NCI-H345 treated with DMSO at 0.1 percent for 48 hours (cell line): Measurements from ENCODE around the gene VEZF1.
A peak's percentile ranks its signal among the peaks of the same experiment; 100 is the strongest.

ENCODE experiments used
- DNase-seq: peaks from one replicate; lab custom pipeline; 2025; ENCODE audit not compliant: unreplicated experiment; lab: John Stamatoyannopoulos, UW

The VEZF1 gene

DNA sequence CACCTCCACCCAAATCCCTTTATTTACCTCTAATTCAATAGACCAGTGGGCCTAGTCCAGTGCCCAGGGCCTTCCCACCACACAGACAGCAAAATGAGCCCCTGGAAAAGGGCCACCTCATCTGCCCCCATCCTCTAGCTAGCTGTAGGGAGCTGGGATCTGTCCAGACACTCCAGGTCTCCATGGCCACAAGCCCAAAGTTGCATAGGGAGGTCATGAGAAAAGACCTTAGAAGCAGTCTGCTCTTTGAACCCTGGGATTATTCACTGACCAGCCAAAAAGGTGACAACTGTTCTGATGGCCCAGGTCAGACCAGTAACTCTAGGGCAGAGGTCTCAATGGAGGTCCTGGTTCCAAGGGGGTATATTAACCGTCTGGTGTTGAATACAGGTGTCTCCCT is 34.8 kb downstream of the VEZF1 start:
- DNase-seq, result no peak

DNA sequence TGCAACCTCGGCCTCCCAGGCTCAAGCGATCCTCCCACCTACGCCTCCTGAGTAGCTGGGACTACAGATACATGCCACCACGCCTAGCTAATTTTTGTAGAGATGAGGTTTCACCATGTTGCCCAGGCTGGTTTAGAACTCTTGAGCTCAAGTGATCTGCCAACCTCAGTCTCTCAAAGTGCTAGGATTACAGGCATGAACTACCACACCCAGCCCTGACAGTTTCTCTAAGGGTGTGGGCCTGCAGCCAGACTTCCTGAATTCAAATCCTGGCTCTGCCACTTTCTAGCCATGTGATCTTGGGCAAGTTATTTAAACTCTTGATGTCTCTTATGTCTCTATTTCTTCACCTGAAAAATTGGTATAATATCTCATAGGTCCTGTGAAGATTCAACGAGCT is 38.4 kb downstream of the VEZF1 start:
- DNase-seq, result no peak

DNA sequence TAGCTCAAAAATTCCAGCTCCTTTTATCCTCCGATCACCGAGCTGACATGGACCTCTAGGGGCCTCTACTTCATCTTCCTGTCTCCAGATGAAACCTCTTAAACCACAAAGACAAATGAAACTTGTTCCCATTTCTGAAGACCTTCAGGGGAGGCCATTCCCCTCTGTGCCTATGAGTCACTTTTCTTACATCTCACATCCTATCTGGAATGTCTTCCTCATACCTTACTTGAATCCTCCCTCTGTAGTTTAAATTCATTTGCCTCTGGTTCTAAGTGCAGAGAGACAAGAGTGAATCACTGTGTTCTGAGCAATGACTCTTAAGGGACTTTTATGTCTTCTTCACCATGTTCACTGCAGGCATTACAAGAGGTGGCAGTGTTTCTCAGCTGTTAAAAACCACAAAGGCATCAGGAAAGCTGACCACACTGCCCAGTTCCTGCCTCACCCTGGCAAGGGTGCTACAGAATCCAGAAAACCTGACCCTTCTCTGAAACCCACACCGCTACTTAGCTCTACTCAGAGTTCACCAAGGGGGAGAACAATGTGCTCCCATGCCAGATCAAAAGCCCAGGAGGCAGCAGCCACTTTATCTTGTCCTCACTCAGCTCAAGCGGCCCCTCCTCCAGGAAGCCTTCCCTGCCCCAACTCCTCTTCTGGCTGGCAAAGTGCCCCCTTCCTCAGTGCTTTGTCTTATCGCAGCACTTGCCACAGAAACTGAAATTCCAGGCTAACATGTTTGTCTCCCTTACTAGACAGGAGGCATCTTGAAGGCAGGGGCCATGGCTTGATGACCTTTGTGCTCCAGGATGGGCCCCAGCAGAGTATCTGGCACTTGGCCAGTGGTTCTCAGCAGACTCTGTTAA is 39.3 kb downstream of the VEZF1 start:
- no peak for DNase-seq

DNA sequence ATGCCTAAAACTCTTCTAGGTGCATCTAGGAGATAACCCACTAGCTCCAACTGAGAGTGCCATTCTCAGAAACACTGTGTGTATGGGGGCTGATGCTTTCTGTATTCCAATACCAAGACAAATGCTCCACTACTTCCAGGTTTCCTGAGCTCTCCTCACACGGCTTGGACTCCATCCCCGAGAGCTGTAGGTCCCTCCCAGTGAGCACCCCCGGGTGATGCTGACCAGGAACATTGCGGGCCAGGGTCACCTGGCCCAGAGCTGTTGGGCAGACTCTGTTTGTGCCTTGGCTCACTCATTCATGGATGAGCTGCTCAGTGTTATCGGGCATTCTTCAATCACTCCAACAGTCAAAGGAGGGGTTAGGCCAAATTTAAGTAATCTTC is 39.9 kb downstream of the VEZF1 start:
- DNase-seq, result no peak

DNA sequence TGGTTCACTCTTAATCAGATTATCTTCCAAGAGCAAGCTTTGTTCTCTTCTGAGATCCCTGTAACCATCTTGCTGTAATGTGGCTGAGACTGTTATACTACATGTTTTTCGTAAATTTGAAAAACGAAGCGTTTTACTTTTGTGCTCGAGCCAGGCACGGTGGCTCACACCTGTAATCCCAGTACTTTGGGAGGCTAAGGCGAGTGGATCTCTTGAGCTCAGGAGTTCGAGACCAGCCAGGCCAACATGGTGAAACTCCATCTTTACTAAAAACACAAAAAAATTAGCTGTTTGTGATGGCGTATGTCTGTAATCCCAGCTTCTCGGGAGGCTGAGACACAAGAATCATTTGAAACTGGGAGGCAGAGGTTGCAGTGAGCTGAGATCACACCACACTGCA is 40.7 kb downstream of the VEZF1 start:
- no peak for DNase-seq

DNA sequence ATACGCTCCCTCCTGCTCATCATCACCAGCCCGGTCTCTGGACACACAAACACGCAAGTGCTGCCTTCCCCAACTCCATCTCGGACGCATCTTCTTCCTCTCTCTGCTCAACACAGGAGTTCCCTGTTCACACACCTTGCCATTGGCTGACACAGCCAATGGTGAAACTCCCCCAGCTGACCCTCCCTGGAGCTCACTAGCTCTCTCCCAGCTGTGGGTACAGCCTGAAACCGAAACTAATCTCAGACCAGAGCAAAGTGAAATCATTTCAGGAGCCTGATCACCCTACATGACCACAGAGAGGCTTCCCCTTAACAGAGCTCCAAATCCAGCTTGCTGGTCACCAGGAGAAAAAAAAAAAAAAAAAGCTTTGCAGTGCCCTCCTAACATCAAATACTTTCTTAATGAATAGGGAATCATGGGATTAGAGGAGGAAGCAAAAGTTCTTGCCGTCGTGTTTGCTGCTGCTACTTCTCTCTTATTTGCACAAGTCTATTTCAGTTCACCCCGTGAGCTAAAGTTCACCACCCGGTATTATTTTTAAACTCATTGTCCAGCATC is 41.2 kb downstream of the VEZF1 start:
- no peak for DNase-seq

DNA sequence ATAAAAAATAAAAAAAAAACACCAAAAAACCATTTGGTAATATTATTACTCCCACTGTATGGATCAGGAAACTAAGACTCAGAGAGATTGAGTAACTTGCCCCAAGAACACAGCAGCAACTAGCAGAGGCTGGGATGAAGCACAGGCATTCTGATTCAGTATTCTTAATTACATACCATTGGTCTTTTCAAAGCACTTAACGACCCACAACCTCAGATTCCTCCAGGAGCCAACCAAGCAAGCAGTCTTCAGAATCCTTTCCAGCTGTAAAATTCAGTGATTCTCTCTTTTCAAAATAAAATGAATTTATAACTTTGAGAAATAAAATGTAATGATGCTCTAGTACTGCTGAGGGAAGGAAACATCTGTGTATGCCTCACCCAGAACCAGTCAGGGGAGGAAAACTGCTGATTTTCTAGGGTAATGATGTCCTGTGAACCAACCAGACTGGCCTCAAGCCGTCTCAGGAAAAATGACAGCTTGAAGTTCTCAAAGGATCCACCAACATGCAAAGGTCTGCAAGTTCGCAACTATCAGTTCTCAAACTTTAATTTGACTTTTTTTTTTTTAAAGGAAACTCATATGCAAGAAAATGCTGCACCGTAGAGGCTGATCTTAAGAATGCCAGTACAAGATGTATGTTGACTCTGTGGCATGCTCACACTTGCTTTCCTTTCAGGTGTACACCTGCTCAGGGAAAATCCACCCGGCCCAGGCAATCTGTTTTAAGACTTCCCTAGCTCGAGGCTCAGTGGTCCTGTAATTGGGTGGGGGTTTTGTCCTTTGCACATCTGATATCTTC is 41.9 kb downstream of the VEZF1 start:
- no peak for DNase-seq

DNA sequence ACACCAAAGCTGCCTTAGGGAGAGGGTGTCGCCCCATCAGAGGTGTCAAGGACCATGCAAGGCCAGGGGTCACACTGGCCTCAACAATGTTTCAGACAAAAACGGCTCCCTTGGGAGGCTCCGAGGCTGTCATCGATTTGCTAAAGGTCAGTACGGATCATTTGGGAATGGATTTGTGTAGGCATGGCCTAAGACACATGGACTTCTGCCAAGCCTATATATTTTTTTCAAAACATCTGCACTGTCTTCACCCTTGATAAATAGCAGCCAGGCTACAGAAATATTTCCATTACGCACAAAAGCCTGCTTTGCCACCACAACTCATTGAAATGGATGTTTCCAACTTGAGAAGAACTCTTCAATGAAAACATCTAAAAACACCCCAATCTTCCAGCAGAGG is 43.1 kb downstream of the VEZF1 start:
- DNase-seq, result no peak

DNA sequence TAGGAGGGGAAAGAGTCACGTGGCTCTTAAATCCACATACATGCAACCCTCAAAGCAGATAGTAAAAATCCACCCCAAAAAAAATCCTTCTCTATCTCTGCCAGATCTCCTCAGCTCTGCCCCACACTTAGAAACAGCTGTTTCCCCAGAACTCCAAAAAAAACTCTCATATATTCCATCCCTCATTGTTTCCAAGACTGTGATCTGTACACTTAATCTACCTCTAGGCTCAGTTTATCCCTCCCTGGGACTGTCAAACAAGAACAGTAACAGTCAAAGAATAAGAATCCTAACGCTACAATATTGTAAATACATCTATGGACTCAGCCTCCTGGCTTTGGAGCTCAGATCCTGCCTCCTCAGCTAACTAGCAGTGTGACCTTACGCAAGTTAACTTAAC is 44.4 kb downstream of the VEZF1 start:
- DNase-seq, result no peak

DNA sequence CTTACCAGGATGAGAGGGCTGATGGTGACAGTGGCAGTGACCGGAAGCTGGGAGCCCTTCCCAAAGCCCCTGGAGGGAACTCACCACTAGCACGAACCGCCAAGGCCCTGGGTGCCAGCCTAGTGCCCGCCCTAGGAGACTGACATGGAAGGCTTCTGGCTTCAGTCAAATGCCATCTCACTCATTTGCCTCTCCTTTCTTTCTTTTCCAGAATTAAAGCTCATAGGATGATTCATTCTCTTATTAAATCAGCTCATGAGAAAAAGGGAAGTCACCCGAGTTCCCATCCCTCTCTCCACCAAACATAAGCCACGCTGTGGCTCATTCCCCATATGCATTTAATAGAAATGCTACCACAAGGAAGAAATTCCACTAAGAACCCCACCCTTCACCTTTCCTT is 44.9 kb downstream of the VEZF1 start:
- DNase-seq, result no peak

DNA sequence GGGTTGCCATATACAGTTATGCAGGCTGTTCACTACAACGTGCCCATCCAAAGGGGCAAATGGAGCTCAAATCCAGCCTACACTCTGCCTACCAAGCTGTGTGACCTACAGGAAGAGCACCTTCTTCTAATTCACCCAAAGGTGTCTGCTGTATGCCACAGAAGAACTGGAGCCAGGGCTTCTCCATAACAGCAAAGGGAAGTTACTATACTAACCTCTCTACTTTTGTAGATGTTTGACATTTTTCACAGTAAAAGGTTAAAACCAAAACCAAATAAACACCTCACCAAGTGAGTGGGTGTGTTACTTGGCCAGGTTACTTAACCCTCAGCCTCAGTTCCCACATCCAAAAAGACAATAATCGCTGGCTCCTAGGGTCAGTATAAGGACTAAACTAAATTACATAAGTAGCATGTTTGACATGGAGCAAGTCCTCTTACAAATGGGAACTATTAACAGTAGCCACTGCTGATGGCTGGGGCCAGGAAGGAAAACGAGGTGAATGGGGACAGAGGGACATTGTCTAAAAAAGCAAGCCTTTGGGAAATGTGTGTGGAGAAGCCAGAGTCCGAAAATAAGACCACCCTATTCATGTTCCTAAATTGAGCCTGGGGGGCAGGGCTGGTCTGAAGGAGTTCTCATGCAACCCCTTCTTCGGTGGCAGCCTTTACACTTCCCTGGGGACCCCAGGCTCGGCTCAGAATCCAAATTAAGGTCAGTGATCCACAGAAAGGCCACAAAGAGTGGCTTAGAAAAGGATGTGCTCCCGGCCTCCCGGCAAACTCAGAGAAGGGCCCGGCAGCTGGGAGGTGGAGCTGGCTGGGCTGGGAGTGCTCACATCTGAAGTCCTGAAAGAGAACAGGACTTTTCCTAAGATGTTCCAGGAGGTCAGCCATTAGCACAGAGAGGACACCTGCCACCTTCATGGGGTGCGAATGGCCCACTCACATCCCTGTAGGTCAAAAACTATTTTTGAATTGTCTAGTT is 46.4 kb downstream of the VEZF1 start:
- DNase-seq, result no peak

DNA sequence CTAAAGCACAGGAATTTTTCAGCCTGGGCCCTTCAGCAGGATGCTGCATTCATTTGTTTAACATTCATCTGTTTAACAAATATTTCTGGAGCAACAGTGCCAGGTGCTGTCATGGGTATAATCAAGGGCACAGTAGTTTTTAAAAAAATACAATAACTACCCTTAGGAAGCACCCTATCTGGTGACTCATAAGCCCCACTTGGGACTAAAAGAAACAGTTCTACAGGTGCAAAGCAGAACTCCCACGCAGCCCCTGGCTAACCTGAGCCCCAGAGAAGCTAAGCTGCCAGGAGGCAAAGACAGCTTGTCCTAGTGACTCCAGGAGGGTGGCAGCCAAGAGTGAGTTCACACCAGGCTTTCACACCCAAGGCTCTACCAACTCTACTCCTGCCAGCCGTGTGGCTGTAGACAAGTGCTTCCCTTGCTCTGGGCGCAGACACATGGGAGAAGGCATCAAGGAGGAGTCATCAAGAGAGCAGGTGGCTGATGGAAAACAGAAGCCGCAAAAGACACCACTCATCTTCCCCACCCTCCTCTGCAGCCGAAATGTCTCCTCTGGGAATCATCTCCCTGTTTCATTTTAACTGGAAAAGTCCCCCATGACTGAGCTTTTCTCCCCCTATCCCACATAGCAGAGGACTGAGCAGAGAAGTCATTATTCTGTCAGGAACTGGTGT is 47.3 kb downstream of the VEZF1 start:
- DNase-seq, result peak; percentile 38

DNA sequence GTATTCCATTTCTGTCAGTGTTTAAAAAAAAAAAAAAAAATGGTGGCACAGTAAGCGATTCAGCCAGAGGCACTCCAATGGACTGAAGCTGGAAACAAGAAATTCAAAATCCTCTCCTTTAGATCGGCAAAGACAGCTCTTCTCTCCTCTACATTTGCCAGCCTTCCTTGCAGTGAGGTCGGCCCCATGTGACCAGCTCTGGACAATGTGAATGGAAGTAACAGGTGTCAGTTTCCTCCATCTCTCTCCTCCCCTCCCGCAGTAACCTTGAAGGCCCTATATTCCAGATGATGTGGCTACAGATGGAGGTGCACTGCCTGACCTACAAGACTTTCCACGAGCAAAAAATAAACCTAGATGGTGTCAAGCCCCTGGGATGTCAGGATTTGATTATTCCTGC is 47.8 kb downstream of the VEZF1 start:
- peak; percentile 73 for DNase-seq

DNA sequence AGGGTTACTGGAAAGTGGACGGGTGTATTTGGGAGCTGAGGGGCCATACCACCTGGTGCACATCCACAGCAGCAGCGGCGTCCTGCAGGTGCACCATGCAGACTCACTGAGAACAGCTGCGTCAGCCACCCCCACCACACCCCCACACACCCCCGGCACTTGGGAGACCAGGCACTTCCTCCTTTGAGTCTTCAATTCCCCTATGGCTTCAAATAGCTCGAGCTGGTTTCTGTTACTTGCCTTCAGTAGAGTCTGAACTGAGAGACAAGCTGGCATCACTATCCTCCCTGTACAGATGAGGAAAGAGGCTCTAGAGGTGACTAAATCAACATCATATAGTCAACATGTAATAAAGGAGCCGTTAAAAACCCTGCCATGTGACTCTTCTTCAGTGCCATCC is 48.3 kb downstream of the VEZF1 start:
- peak; percentile 92 for DNase-seq

DNA sequence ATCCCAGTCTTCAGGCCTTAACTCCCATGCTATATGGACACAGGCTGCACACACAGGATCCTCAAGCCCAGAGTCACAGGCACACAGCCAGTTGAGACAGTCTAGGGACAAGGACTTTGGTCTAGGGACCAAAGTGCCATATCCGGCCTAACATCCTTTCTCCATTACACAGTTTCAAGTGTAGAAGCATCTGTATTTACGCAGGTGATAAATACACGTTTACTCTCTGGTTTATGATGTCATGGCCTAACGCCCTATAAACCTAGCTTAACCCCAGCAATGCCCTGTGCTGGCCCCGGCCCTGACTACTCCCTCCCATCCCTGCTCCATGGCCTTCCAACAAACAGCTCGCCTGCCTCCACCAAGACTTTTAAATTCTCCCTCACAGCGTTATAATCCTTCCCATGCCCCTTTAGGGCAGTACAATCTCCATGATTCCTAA is 50.0 kb downstream of the VEZF1 start:
- DNase-seq, result no peak

DNA sequence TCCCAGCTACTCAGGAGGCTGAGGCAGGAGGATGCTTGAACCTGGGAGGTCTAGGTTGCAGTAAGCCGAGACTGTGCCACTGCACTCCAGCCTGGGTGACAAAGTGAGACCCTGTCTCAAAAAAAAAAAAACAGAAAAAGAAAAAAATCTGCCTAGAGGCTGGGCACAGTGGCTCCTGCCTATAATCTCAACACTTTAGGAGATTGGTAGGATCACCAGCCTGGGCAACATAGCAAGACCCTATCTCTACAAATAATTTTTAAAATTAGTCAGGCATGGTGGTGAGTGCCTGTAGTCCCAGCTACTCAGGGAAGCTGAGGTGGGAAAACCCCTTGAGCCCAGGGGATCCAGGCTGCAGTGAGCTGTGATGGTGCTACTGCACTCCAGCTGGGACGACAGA is 50.6 kb downstream of the VEZF1 start:
- no peak for DNase-seq

DNA sequence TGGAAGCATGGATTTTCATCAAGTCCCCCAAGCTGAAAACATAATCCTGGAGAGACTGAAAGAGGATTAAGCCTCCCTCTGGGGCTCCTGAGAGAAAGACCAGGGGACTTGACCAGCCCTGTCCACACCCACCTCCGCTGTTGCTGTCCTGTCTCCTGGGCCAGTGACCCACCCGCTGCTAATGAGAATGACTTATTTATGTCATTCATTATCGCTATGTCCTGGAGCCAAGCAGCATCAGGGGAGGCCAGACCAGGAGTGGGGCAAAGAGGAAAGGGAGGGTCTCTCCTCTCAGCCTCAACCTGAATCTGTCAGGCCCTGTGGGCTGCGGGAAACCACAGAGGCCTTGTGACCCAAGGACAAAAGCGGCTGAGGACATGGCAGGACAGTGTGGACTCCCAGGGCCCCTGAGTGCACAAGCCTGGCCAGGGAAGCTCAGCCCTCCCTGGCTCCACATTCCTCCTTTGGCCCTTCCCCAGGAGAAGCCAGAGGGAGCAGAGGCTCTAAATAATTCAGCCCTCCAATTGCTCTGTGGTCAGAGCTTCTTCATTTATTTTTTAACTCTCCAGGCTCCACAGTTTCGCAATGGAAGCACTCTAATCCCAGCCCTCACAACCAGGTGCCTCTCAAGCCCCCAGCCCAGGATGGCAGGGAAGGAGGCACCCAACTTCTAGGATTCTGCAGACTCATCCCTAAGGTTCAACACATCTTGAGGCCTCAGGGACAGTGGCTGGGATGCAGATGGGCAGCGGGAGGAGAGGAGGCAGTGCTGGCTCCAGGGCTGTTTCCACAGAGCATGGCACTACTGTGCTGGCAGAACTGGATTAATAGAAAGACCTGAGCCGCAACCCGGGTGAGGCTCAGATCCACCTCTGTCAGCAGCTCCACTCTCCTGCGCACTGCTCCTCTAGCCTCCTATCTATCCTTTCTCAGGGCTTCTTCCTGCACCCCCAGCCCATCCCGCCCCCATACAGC is 51.9 kb downstream of the VEZF1 start:
- DNase-seq, result no peak

DNA sequence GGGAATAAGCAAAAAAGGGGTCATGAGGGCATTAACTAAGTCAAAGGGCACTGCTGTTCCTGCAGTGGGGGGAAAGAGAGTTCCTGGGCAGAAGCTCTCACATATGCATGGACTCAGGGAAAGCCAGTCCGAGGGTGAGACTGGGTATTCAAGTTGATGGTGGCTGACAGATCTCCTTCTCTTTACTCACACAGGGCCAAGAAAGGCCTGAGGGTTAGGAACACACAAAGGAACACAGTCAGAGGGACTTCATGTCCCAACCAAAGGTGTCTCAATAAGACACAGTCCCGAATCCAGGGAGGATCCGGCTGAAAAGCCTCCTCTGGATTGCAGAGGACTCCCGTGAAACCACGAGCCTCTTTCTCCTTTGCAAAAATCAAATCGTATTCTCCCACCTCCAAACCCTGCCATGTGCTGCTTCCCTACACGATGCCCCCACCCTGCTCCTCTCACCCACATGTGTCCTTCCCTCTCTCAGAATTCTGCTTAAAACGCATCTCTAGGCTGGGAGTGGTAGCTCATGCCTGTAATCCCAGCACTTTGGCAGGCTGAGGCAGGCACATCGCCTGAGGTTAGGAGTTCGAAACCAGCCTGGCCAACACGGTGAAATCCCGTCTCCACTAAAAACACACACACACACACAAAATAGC is 56.4 kb downstream of the VEZF1 start:
- DNase-seq, result no peak

DNA sequence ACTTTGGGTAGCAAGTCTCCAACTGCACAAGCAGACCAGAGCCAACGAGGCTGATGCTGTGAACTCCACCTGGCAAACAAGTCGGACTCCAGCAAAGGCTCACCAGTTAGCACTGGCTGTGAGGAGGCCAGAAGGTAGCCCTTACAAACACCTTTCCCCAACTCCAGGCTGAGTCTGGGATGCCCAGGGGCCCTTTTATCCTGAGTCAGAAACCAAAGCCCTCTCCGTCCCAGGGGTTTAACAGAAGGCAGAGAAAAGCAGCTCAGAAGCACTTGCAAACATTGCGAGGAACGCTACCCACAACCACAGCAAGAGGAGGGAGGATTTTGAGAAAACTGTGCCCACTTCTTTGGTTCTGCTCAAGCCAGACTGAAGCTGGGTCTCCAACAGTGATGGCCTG is 57.8 kb downstream of the VEZF1 start:
- no peak for DNase-seq
